HCT116 (cell line): Measurements from ENCODE around the gene TCEAL2. TPM values are rescaled to one million over a fixed set of nuclear protein-coding genes. Genes with fewer than 3 reads are reported as not detected.
A peak's percentile ranks its signal among the peaks of the same experiment; 100 is the strongest.
"Not testable (repeated sequence)": the region's sequence is repeated elsewhere in the genome, so short reads cannot be mapped to it uniquely, and the experiment has no call there.

Experiments
- ATAC-seq: fragments of 200-7000 bp; cut with Tn5 transposase; 2 replicates; pipeline ENCODE4 v1.9.1; 2020; ENCODE audit warnings: mild to moderate bottlenecking, moderate library complexity
- BruUV-seq: library from RNA; stranded (reverse); fragments of 400-500 nt; replicated peaks from 2 replicates; lab custom pipeline; 2021; lab: Mats Ljungman, UMichigan
- CTCF ChIA-PET: fragments of 300-600 bp; sonication (Branson Sonifier 250); formaldehyde crosslinking; loops from one replicate; lab custom pipeline; 2021; ENCODE audit warnings: antibody characterized with exemption; lab: Charles Lee
- POLR2A ChIA-PET: fragments of 300-600, 350-600 bp; sonication (Branson Sonifier 250); formaldehyde crosslinking; loops from one replicate; lab custom pipeline; 2021; ENCODE audit warnings: antibody characterized with exemption; lab: Charles Lee
- RAD21 ChIA-PET, 2 experiments: fragments of 300-600 bp; sonication (Branson Sonifier 250); formaldehyde crosslinking; loops; one replicate each; lab custom pipeline; 2023; ENCODE audit warnings: low total read pairs in 2 of 2; ENCODE audit not compliant: uncharacterized antibody in 2 of 2, unreplicated experiment in 2 of 2, low non-redundant PET in 1 of 2; lab: Charles Lee
- DNase-seq: peaks from one replicate; pipeline ENCODE4 v3.0.0-alpha.2; 2010; ENCODE audit warnings: low read depth, low spot score
- H2AFZ ChIP-seq: fragments of 200-600 bp; shearing (Covaris generic), sonication (generic); 2 replicates; pipeline ENCODE4 v1.6.1; 2017; ENCODE audit warnings: low read depth, mixed run types, mixed read lengths, antibody characterized with exemption, low read length; ENCODE audit not compliant: poor library complexity, severe bottlenecking
- H3K27ac ChIP-seq: 2 replicates; pipeline ENCODE4 v1.5.1; 2012; ENCODE audit warnings: low read depth, low read length
- H3K27me3 ChIP-seq: fragments of 200-600 bp; sonication (generic); 2 replicates; pipeline ENCODE4 v1.6.1; 2016; ENCODE audit warnings: mixed run types, low read length, mixed read lengths; ENCODE audit not compliant: insufficient read depth
- H3K36me3 ChIP-seq, 2 experiments: fragments of 200-500 bp in 1 of 2; fragments of 200-600 bp in 1 of 2; sonication (Bioruptor generic) in 1 of 2; sonication (generic) in 1 of 2; 2 replicates each; pipeline versions ENCODE4 v1.5.1 to v1.6.1; 2014 to 2016; ENCODE audit warnings: low read length in 2 of 2, inconsistent platforms in 1 of 2, mixed read lengths in 1 of 2, mixed run types in 1 of 2; ENCODE audit not compliant: insufficient read depth in 2 of 2, control insufficient read depth in 1 of 2
- H3K4me1 ChIP-seq, 2 experiments: fragments of 200-600 bp in 1 of 2; sonication (generic) in 1 of 2; 2 replicates each; pipeline versions ENCODE4 v1.5.1 to v1.6.1; 2012 to 2017; ENCODE audit warnings: low read length in 2 of 2, inconsistent platforms in 1 of 2, mild to moderate bottlenecking in 1 of 2, mixed read lengths in 1 of 2, mixed run types in 1 of 2, moderate library complexity in 1 of 2; ENCODE audit not compliant: insufficient read depth in 2 of 2, control insufficient read depth in 1 of 2
- H3K4me2 ChIP-seq: fragments of 200-600 bp; sonication (generic); 2 replicates; pipeline ENCODE4 v1.6.1; 2017; ENCODE audit warnings: mixed run types, low read length, mixed read lengths
- H3K4me3 ChIP-seq, 2 experiments: fragments of 200-600 bp in 1 of 2; sonication (generic) in 1 of 2; replicated peaks in 1 of 2; 2 replicates each; pipeline ENCODE4 v1.5.1; 2011 to 2016; ENCODE audit warnings: low read length in 2 of 2, control low read depth in 1 of 2, low read depth in 1 of 2, mild to moderate bottlenecking in 1 of 2, mixed read lengths in 1 of 2, mixed run types in 1 of 2
- H3K79me2 ChIP-seq: fragments of 200-600 bp; sonication (generic); 2 replicates; pipeline ENCODE4 v1.6.1; 2017; ENCODE audit warnings: mild to moderate bottlenecking, mixed run types, low read length, moderate library complexity, mixed read lengths; ENCODE audit not compliant: insufficient read depth
- H3K9ac ChIP-seq: fragments of 200-600 bp; sonication (generic); 2 replicates; pipeline ENCODE4 v1.6.1; 2016; ENCODE audit warnings: low read length, mixed read lengths
- H3K9me2 ChIP-seq: fragments of 200-600 bp; sonication (generic), shearing (Covaris generic); 2 replicates; pipeline ENCODE4 v1.6.1; 2017; ENCODE audit warnings: mixed run types, mild to moderate bottlenecking, moderate library complexity; ENCODE audit not compliant: insufficient read depth
- H3K9me3 ChIP-seq, 2 experiments: fragments of 200-500 bp in 1 of 2; fragments of 200-600 bp in 1 of 2; sonication (Bioruptor generic) in 1 of 2; sonication (generic) in 1 of 2; 2 replicates each; pipeline ENCODE4 v1.6.1; 2014 to 2017; ENCODE audit warnings: low read length in 2 of 2, mixed read lengths in 2 of 2, inconsistent platforms in 1 of 2, low read depth in 1 of 2, mild to moderate bottlenecking in 1 of 2, mixed run types in 1 of 2, moderate library complexity in 1 of 2; ENCODE audit not compliant: control insufficient read depth in 1 of 2, insufficient read depth in 1 of 2
- H4K20me1 ChIP-seq: fragments of 200-600 bp; sonication (generic), shearing (Covaris generic); 2 replicates; pipeline ENCODE4 v1.6.1; 2017; ENCODE audit warnings: mixed run types, mild to moderate bottlenecking, moderate library complexity; ENCODE audit not compliant: insufficient read depth
- CTCF ChIP-seq, 3 experiments: fragments of 200-600 bp in 1 of 3; sonication (generic) in 1 of 3; IDR thresholded peaks in 2 of 3; conservative IDR thresholded peaks in 1 of 3; 2 replicates each; pipeline ENCODE4 v1.5.1; 2012 to 2017; ENCODE audit warnings: low read depth in 2 of 3, low read length in 2 of 3, antibody characterized with exemption in 1 of 3, borderline replicate concordance in 1 of 3, control low read depth in 1 of 3, mild to moderate bottlenecking in 1 of 3, mixed read lengths in 1 of 3, mixed run types in 1 of 3, moderate library complexity in 1 of 3; ENCODE audit not compliant: insufficient read depth in 1 of 3
- JUND ChIP-seq: IDR thresholded peaks from 2 replicates; pipeline ENCODE4 v1.6.1; 2012
- RAD21 ChIP-seq: IDR thresholded peaks from 2 replicates; pipeline ENCODE4 v1.6.1; 2012; ENCODE audit warnings: low read depth, mild to moderate bottlenecking
- ZNF274 ChIP-seq: fragments of 200-500 bp; sonication (Bioruptor generic); IDR thresholded peaks from 2 replicates; pipeline ENCODE4 v1.6.1; 2014; ENCODE audit warnings: mild to moderate bottlenecking, low read depth, low read length, inconsistent platforms
- intact Hi-C: fragments of 100-400 bp; cut with micrococcal nuclease; formaldehyde crosslinking; loops from 2 replicates; pipeline ENCODE4 v1.10.0; 2022
- total RNA-seq: library from RNA; stranded (reverse); gene quantifications from one replicate; pipeline ENCODE4 v1.2.1, GENCODE V29; 2021; ENCODE audit not compliant: unreplicated experiment

Gene TCEAL2
- total RNA-seq, 1 experiment from 2014 or later = not detected

- H3K4me1 ChIP-seq = not testable (repeated sequence)
These were observed 16.8 kb downstream of the TCEAL2 start, which contains the start of gene TCEAL6 for GRCh38 chrX:102142274-102142673. TCEAL6 (minus strand) TSS chrX:102142481.

GRCh38 chrX:102154218-102154860 is 28.9 kb downstream of the TCEAL2 start:
- H3K9me2 ChIP-seq = no peaks in the 10 kb centered on the region
- no peaks in the 10 kb centered on the region for H3K9me3 ChIP-seq
- H3K36me3 ChIP-seq = no peaks in the 10 kb centered on the region
- TF ChIP-seq JUND = no peak
- TF ChIP-seq ZNF274 = no peak
- peak; percentile 26; the same call in 1 of the 2 replicates for TF ChIP-seq RAD21
- peak in 2 of 3 experiments; percentile 36 to 37; a peak in 4 of 6 replicates for TF ChIP-seq CTCF (IDR thresholded peaks at IDR 0.05 in 2 of 3, conservative IDR thresholded peaks at IDR 0.05 in 1 of 3; ENCODE audit: borderline replicate concordance in 1 of 3, insufficient read depth in 1 of 3, low read depth in 2 of 3, low read length in 2 of 3)
- no peak overlapping the region for H3K4me3 ChIP-seq
- ChIA-PET POLR2A (no interaction called here), CTCF (no interaction called here), RAD21 (no interaction called here)
- H3K4me1 ChIP-seq = no peaks in the 10 kb centered on the region
- ATAC-seq (no peak), DNase-seq (no peak)
- no peaks in the 10 kb centered on the region for H3K79me2 ChIP-seq
- H3K4me2 ChIP-seq = no peak overlapping the region
- H4K20me1 ChIP-seq = no peaks in the 10 kb centered on the region
- no TSS peak for BruUV-seq
- no peak overlapping the region for H3K27ac ChIP-seq
- intact Hi-C loops = no loop called here
- no peak overlapping the region for H2AFZ ChIP-seq
- H3K27me3 ChIP-seq = no peaks in the 10 kb centered on the region
- no peak overlapping the region for H3K9ac ChIP-seq

More at GRCh38 chrX:102142274-102142673, 16.8 kb downstream of the TCEAL2 start, which contains the start of gene TCEAL6:
- H3K9me2 ChIP-seq, H3K36me3 ChIP-seq, ATAC-seq, DNase-seq, intact Hi-C loops, H2AFZ ChIP-seq, H3K79me2 ChIP-seq, H3K27ac ChIP-seq, POLR2A ChIA-PET, H3K4me2 ChIP-seq, RAD21 ChIA-PET, H3K9me3 ChIP-seq, H4K20me1 ChIP-seq, H3K9ac ChIP-seq, BruUV-seq, CTCF ChIA-PET, H3K4me3 ChIP-seq, H3K27me3 ChIP-seq: not testable (repeated sequence)
